ENCODE results near the gene ABCC3. TPM values are rescaled to one million over a fixed set of nuclear protein-coding genes. Genes with fewer than 3 reads are reported as not detected.

ABCC3 gene
- total and polyA plus RNA-seq, 12 donors: 0.23 to 5.7 (median 1.1) TPM; not detected in 1

- H3K4me1 ChIP-seq: peaks cover 9 to 30% (median 22%) of the 10 kb centered on the region in 9 donors
- ATAC-seq (no peak), DNase-seq (no peak)
- peaks cover 0 to 12% (median 0%) of the 10 kb centered on the region in 7 donors for H3K27me3 ChIP-seq
- no peaks in the 10 kb centered on the region for H3K9me3 ChIP-seq
- no peak overlapping the region for H3K4me3 ChIP-seq
- WGBS, 2 donors: 60 to 76% methylated on average over 9 of the region's 9 CpGs
- no peak overlapping the region for H3K27ac ChIP-seq
- no peaks in the 10 kb centered on the region for H3K36me3 ChIP-seq
- TF ChIP-seq, protein P1, sequence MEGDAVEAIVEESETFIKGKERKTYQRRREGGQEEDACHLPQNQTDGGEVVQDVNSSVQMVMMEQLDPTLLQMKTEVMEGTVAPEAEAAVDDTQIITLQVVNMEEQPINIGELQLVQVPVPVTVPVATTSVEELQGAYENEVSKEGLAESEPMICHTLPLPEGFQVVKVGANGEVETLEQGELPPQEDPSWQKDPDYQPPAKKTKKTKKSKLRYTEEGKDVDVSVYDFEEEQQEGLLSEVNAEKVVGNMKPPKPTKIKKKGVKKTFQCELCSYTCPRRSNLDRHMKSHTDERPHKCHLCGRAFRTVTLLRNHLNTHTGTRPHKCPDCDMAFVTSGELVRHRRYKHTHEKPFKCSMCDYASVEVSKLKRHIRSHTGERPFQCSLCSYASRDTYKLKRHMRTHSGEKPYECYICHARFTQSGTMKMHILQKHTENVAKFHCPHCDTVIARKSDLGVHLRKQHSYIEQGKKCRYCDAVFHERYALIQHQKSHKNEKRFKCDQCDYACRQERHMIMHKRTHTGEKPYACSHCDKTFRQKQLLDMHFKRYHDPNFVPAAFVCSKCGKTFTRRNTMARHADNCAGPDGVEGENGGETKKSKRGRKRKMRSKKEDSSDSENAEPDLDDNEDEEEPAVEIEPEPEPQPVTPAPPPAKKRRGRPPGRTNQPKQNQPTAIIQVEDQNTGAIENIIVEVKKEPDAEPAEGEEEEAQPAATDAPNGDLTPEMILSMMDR (IDR thresholded peaks at IDR 0.05): peak in 2 of 9 donors; percentile 12 to 16
- intact Hi-C loops (cut with DNase I): loop anchor here in 1 of 10 donors (5.0 kb wide), 1 partner anchor 41 kb away; the partner anchor contains the start of gene CACNA1G
Observed at GRCh38 chr17:50603340-50603739, 31.3 kb upstream of the ABCC3 start.

GRCh38 chr17:50604513-50604912 lies 30.2 kb upstream of the ABCC3 start:
- 2 to 4% methylated on average over 12 to 13 of the region's 13 CpGs for WGBS, 2 donors
- Histone ChIP-seq H3K36me3 (no peaks in the 10 kb centered on the region), H3K27me3 (peaks cover 0 to 22% (median 7%) of the 10 kb centered on the region in 7 donors), H3K4me3 (peak overlapping the region in 2 of 10 donors; percentile 6 to 10), H3K4me1 (peaks cover 9 to 30% (median 22%) of the 10 kb centered on the region in 9 donors), H3K9me3 (no peaks in the 10 kb centered on the region), H3K27ac (peak overlapping the region in 3 of 10 donors; percentile 6 to 26 (median 23))
- intact Hi-C loops (cut with DNase I): loop anchor here in 1 of 10 donors (5.0 kb wide), 1 partner anchor 42 kb away; the partner anchor contains the start of gene CACNA1G
- TF ChIP-seq, protein P1 (IDR thresholded peaks at IDR 0.05): no peak
- ATAC-seq: peak; percentile 79 to 96 (median 90)
- peak; percentile 80 to 82 for DNase-seq

GRCh38 chr17:50605429-50605828 lies 29.3 kb upstream of the ABCC3 start:
- Histone ChIP-seq H3K27ac (no peak overlapping the region), H3K36me3 (no peaks in the 10 kb centered on the region), H3K27me3 (peaks cover 0 to 30% (median 12%) of the 10 kb centered on the region in 7 donors), H3K9me3 (no peaks in the 10 kb centered on the region), H3K4me3 (no peak overlapping the region), H3K4me1 (peaks cover 9 to 30% (median 22%) of the 10 kb centered on the region in 9 donors)
- DNase-seq (no peak), ATAC-seq (no peak)
- TF ChIP-seq, protein P1 (IDR thresholded peaks at IDR 0.05): no peak
- WGBS, 2 donors: 69 to 70% methylated on average over 10 of the region's 10 CpGs
- intact Hi-C loops (cut with DNase I): loop anchor here in 2 of 10 donors (5.0 kb wide), 2 partner anchors 38 to 48 kb away; no protein-coding TSS in a partner anchor

GRCh38 chr17:50607522-50608175 lies 27.0 kb upstream of the ABCC3 start:
- Histone ChIP-seq H3K27ac (no peak overlapping the region), H3K4me1 (peaks cover 9 to 30% (median 22%) of the 10 kb centered on the region in 9 donors), H3K9me3 (no peaks in the 10 kb centered on the region), H3K27me3 (peaks cover 0 to 38% (median 12%) of the 10 kb centered on the region in 7 donors), H3K36me3 (no peaks in the 10 kb centered on the region), H3K4me3 (no peak overlapping the region)
- DNase-seq (no peak), ATAC-seq (no peak)
- intact Hi-C loops (cut with DNase I): loop anchor here in 2 of 10 donors (5.0 kb wide), 2 partner anchors 40 to 50 kb away; no protein-coding TSS in a partner anchor
- WGBS, 2 donors: 90 to 92% methylated on average over 19 of the region's 19 CpGs
- TF ChIP-seq, protein P1 (IDR thresholded peaks at IDR 0.05): no peak

All from heart right ventricle (tissue), 16 donors.